ENCODE data around the gene ACE. TPM values are rescaled to one million over a fixed set of nuclear protein-coding genes. Genes with fewer than 3 reads are reported as not detected.
A peak's percentile ranks its signal among the peaks of the same experiment; 100 is the strongest.

Gene ACE
- total and polyA plus RNA-seq, 4 donors, result 6.3 to 15.4 (median 11.3) TPM

DNA sequence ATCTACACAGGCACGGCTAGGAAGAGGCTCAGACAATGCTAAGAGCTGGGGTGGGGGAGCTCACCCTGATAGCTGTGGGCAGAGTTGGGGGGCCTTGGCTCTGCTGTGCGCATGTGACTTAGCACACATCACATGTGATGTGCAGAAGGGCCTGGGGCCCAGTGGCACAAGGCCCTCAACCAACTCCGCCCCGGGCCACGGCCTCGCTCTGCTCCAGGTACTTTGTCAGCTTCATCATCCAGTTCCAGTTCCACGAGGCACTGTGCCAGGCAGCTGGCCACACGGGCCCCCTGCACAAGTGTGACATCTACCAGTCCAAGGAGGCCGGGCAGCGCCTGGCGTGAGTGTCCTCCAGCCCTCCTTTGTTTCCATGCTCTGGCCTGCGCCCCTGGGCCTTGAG lies 19.3 kb downstream of the ACE start:
- Histone ChIP-seq H3K4me3 (ENCODE audit: low read depth, low read length) (no peak overlapping the region), H3K27me3 (ENCODE audit: control insufficient read depth, insufficient read depth, low read length) (no peaks in the 10 kb centered on the region), H3K36me3 (ENCODE audit: control insufficient read depth, insufficient read depth, low read length) (peaks cover 13% of the 10 kb centered on the region), H3K4me1 (ENCODE audit: control insufficient read depth, insufficient read depth, low read length) (peaks cover 17% of the 10 kb centered on the region), H3K27ac (ENCODE audit: low read depth, low read length) (no peak overlapping the region), H3K9me3 (ENCODE audit: control insufficient read depth, insufficient read depth, low read length) (no peaks in the 10 kb centered on the region)
- no peak for DNase-seq (ENCODE audit: low read depth in 4 of 6, low spot score in 6 of 6)
- WGBS (ENCODE audit: insufficient coverage), result 88% methylated on average over 12 of the region's 12 CpGs

DNA sequence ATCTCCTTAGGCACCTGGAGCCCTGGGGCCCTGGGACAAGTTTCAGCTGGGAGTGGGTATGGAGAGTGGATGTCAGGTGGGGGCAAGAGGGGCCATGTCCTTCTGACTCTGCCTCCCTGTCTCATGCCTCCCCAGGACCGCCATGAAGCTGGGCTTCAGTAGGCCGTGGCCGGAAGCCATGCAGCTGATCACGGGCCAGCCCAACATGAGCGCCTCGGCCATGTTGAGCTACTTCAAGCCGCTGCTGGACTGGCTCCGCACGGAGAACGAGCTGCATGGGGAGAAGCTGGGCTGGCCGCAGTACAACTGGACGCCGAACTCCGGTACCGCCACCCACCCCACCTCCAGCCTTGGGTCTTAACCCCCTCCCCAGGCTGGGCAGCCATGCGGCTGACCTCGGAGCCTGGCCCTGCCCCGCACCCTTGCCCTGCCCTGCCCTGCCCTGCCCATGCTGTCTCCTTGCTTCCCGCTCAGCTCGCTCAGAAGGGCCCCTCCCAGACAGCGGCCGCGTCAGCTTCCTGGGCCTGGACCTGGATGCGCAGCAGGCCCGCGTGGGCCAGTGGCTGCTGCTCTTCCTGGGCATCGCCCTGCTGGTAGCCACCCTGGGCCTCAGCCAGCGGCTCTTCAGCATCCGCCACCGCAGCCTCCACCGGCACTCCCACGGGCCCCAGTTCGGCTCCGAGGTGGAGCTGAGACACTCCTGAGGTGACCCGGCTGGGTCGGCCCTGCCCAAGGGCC lies 20.0 kb downstream of the ACE start:
- Histone ChIP-seq H3K36me3 (ENCODE audit: control insufficient read depth, insufficient read depth, low read length) (peaks cover 9% of the 10 kb centered on the region), H3K4me3 (ENCODE audit: low read depth, low read length) (no peak overlapping the region), H3K27ac (ENCODE audit: low read depth, low read length) (no peak overlapping the region), H3K27me3 (ENCODE audit: control insufficient read depth, insufficient read depth, low read length) (no peaks in the 10 kb centered on the region), H3K9me3 (ENCODE audit: control insufficient read depth, insufficient read depth, low read length) (no peaks in the 10 kb centered on the region), H3K4me1 (ENCODE audit: control insufficient read depth, insufficient read depth, low read length) (peaks cover 17% of the 10 kb centered on the region)
- DNase-seq (ENCODE audit: low read depth in 4 of 6, low spot score in 6 of 6), result no peak
- WGBS (ENCODE audit: insufficient coverage), result 85% methylated on average over 36 of the region's 36 CpGs

- Histone ChIP-seq H3K27me3 (ENCODE audit: control insufficient read depth, insufficient read depth, low read length) (no peaks in the 10 kb centered on the region), H3K4me3 (ENCODE audit: low read depth, low read length) (no peak overlapping the region), H3K27ac (ENCODE audit: low read depth, low read length) (no peak overlapping the region), H3K9me3 (ENCODE audit: control insufficient read depth, insufficient read depth, low read length) (no peaks in the 10 kb centered on the region), H3K36me3 (ENCODE audit: control insufficient read depth, insufficient read depth, low read length) (peaks cover 9% of the 10 kb centered on the region), H3K4me1 (ENCODE audit: control insufficient read depth, insufficient read depth, low read length) (peaks cover 17% of the 10 kb centered on the region)
- WGBS (ENCODE audit: insufficient coverage), result 55% methylated on average over 12 of the region's 16 CpGs
- DNase-seq (ENCODE audit: low read depth in 4 of 6, low spot score in 6 of 6), result peak in 2 of 6 donors; percentile 16 to 27
Observed at GRCh38 chr17:63497708-63498483, 21.0 kb downstream of the ACE start.

DNA sequence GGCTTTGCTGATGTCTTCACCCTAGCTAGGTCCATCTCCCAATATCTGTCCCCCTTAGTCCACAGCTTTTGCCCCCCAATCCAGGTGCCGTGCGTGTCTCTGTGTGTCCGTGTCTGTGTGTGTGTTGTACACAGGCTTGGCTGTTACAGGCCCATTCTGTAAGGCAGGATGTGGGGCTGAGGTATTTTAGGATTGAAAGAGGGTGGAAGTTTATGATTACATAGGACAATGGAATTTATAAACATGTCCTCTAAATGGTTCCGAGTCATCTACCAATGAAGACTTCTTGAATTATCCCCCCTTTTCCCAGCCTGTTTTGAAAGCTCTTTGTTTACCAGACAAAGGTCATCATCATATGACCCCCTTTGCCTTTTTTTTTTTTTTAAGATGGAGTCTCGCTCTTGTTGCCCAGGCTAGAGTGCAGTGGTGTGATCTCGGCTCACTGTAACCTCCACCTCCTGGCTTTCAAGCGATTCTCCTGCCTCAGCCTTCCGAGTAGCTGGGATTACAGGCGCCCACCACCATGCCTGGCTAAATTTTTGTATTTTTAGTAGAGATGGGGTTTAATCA lies 21.9 kb downstream of the ACE start:
- 92% methylated on average over 2 of the region's 9 CpGs for WGBS (ENCODE audit: insufficient coverage)
- H3K4me3 ChIP-seq (ENCODE audit: low read depth, low read length), result no peak overlapping the region
- no peaks in the 10 kb centered on the region for H3K27me3 ChIP-seq (ENCODE audit: control insufficient read depth, insufficient read depth, low read length)
- H3K27ac ChIP-seq (ENCODE audit: low read depth, low read length), result no peak overlapping the region
- H3K4me1 ChIP-seq (ENCODE audit: control insufficient read depth, insufficient read depth, low read length), result peaks cover 17% of the 10 kb centered on the region
- DNase-seq (ENCODE audit: low read depth in 4 of 6, low spot score in 6 of 6), result no peak
- peaks cover 9% of the 10 kb centered on the region for H3K36me3 ChIP-seq (ENCODE audit: control insufficient read depth, insufficient read depth, low read length)
- H3K9me3 ChIP-seq (ENCODE audit: control insufficient read depth, insufficient read depth, low read length), result no peaks in the 10 kb centered on the region

DNA sequence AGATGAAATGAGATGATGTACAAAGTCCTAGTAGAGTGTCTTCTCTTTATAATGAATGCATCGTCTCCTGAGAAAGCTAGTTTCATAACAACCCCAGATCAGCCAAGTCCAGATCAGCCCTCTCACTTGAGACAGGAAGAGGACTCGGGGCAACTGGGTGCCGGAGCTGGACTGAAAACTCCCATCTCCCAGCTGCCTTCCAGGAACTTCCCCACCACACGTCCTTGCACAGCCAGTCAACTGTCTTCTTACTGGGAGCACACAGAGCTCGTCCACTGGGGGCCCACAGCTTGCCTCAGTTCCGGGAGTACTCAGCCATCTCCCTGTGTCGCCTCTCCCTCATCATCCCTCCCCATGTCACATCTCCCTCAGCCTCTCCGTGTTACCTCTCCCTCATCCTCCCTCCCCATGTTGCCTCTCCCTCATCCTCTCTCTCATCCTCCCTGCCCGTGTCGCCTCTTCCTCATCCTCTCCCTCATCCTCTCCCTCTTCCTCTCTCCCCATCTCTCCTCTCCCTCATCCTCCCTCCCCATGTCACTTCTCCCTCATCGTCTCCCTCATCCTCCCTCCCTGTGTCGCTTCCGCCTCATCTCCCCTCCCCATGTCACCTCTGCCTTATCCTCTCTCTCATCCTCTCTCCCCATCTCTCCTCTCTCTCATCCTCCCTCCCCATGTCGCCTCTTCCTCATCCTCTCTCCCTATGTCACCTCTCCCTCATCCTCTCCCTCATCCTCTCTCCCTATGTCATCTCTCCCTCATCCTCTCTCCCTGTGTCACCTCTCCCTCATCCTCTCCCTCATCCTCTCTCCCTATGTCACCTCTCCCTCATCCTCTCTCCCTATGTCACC lies 23.9 kb downstream of the ACE start:
- no peak overlapping the region for H3K4me3 ChIP-seq (ENCODE audit: low read depth, low read length)
- H3K4me1 ChIP-seq (ENCODE audit: control insufficient read depth, insufficient read depth, low read length), result peaks cover 17% of the 10 kb centered on the region
- WGBS (ENCODE audit: insufficient coverage), result 60% methylated on average over 14 of the region's 14 CpGs
- DNase-seq (ENCODE audit: low read depth in 4 of 6, low spot score in 6 of 6), result no peak
- peaks cover 9% of the 10 kb centered on the region for H3K36me3 ChIP-seq (ENCODE audit: control insufficient read depth, insufficient read depth, low read length)
- H3K9me3 ChIP-seq (ENCODE audit: control insufficient read depth, insufficient read depth, low read length), result no peaks in the 10 kb centered on the region
- no peak overlapping the region for H3K27ac ChIP-seq (ENCODE audit: low read depth, low read length)
- H3K27me3 ChIP-seq (ENCODE audit: control insufficient read depth, insufficient read depth, low read length), result no peaks in the 10 kb centered on the region

GRCh38 chr17:63503341-63503705 lies 26.5 kb downstream of the ACE start:
- WGBS (ENCODE audit: insufficient coverage), result 72% methylated on average over 2 of the region's 8 CpGs
- H3K36me3 ChIP-seq (ENCODE audit: control insufficient read depth, insufficient read depth, low read length), result no peaks in the 10 kb centered on the region
- no peaks in the 10 kb centered on the region for H3K9me3 ChIP-seq (ENCODE audit: control insufficient read depth, insufficient read depth, low read length)
- no peak overlapping the region for H3K4me3 ChIP-seq (ENCODE audit: low read depth, low read length)
- no peaks in the 10 kb centered on the region for H3K27me3 ChIP-seq (ENCODE audit: control insufficient read depth, insufficient read depth, low read length)
- H3K27ac ChIP-seq (ENCODE audit: low read depth, low read length), result no peak overlapping the region
- no peaks in the 10 kb centered on the region for H3K4me1 ChIP-seq (ENCODE audit: control insufficient read depth, insufficient read depth, low read length)
- peak in 1 of 6 donors; percentile 14 for DNase-seq (ENCODE audit: low read depth in 4 of 6, low spot score in 6 of 6)

DNA sequence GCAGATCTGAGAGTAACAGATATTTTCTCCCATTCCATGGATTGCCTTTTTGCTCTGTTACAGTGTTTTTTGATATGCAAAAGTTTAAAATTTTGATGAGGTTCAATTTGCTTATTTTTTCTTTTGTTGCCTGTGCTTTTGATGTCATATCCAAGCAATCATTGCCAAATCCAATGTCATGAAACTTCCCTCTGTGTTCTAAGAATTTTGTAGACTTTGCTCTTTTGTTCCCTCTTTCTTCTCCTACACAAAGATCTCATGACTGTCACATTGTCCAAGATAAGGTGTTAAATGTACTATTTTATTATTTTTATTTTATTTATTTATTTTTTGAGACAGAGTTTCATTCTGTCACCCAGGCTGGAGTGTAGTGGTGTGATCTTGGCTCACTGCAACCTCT lies 27.4 kb downstream of the ACE start:
- H3K9me3 ChIP-seq (ENCODE audit: control insufficient read depth, insufficient read depth, low read length), result no peaks in the 10 kb centered on the region
- H3K36me3 ChIP-seq (ENCODE audit: control insufficient read depth, insufficient read depth, low read length), result no peaks in the 10 kb centered on the region
- H3K27ac ChIP-seq (ENCODE audit: low read depth, low read length), result no peak overlapping the region
- H3K4me3 ChIP-seq (ENCODE audit: low read depth, low read length), result no peak overlapping the region
- no peaks in the 10 kb centered on the region for H3K4me1 ChIP-seq (ENCODE audit: control insufficient read depth, insufficient read depth, low read length)
- no peak for DNase-seq (ENCODE audit: low read depth in 4 of 6, low spot score in 6 of 6)
- H3K27me3 ChIP-seq (ENCODE audit: control insufficient read depth, insufficient read depth, low read length), result no peaks in the 10 kb centered on the region

DNA sequence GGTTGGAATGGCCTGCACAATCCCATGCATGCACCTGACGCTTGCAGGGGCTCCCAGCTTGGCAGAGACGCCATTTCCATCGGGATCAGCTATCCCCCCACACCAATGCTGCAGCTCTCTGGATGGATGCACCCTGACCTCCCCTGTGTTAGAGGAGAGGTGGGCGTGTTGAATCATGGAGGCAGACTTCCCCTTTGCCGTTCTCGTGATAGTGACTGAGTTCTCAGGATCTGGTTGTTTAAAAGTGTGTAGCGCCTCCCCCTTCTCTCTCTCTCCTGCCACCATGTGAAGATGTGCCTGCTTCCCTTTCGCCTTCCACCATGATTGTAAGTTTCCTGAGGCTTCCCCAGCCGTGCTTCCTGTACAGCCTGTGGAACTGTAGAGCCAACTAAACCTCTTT lies 28.5 kb downstream of the ACE start:
- no peaks in the 10 kb centered on the region for H3K36me3 ChIP-seq (ENCODE audit: control insufficient read depth, insufficient read depth, low read length)

GRCh38 chr17:63506627-63507026 lies 29.8 kb downstream of the ACE start:
- Histone ChIP-seq H3K27me3 (ENCODE audit: control insufficient read depth, insufficient read depth, low read length) (no peaks in the 10 kb centered on the region), H3K4me3 (ENCODE audit: low read depth, low read length) (no peak overlapping the region), H3K36me3 (ENCODE audit: control insufficient read depth, insufficient read depth, low read length) (no peaks in the 10 kb centered on the region), H3K9me3 (ENCODE audit: control insufficient read depth, insufficient read depth, low read length) (no peaks in the 10 kb centered on the region), H3K4me1 (ENCODE audit: control insufficient read depth, insufficient read depth, low read length) (no peaks in the 10 kb centered on the region), H3K27ac (ENCODE audit: low read depth, low read length) (no peak overlapping the region)
- DNase-seq (ENCODE audit: low read depth in 4 of 6, low spot score in 6 of 6), result no peak
- 100% methylated on average over 2 of the region's 3 CpGs for WGBS (ENCODE audit: insufficient coverage)

More for the DNA sequence above, 28.5 kb downstream of the ACE start:
- H3K9me3 ChIP-seq (ENCODE audit: control insufficient read depth, insufficient read depth, low read length), result no peaks in the 10 kb centered on the region
- no peak overlapping the region for H3K27ac ChIP-seq (ENCODE audit: low read depth, low read length)
- H3K27me3 ChIP-seq (ENCODE audit: control insufficient read depth, insufficient read depth, low read length), result no peaks in the 10 kb centered on the region
- H3K4me1 ChIP-seq (ENCODE audit: control insufficient read depth, insufficient read depth, low read length), result no peaks in the 10 kb centered on the region
- no peak overlapping the region for H3K4me3 ChIP-seq (ENCODE audit: low read depth, low read length)
- WGBS (ENCODE audit: insufficient coverage), result 96% methylated on average over 4 of the region's 9 CpGs
- DNase-seq (ENCODE audit: low read depth in 4 of 6, low spot score in 6 of 6), result no peak
